GM21786 (cell line): ENCODE data around the gene ZNF628.

ENCODE experiments used
- ATAC-seq: cut with Tn5 transposase; IDR thresholded peaks from one replicate; pipeline ENCODE4 v1.9.1; 2021; ENCODE audit not compliant: unreplicated experiment

ZNF628 gene

GRCh38 chr19:55527197-55528029 is 51.0 kb downstream of the ZNF628 start:
- ATAC-seq = no peak

DNA sequence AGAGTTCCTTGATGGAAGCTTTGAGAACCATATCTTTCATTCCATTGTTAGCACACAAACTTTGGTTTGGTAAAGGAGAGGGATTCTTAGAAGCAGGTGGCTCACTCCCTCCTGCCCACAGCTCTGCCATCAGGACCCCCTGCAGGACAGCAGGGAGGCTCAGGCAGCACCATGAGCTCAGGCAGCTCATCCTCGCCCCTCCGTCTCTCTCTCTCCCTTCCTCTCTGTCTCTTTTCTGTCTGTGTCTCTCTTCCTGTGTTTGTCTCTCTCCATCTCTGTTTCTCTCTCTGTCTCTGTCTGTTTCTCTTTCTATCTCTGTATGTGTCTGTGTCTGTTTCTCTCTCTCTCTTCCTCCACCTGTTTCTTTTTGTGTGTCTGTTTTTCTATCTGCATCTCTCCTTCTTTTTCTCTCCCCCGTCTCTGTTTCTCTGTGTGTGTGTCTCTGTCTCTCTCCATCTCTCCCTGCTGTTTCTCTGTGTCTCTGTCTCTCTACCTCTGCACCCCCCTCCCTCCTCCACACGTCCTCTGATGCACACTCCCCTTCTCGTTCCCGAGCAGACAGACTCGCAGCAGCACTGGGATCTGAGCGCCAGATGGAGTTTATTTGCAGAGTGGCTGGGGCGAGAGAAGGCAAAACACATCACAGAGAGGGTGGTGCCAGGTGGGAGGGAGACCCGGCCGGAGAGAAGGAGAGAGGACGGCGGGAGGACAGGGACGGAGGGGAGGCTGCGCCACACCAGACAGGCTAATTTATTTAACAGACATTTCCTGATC is 51.8 kb downstream of the ZNF628 start:
- ATAC-seq = no peak

- ATAC-seq = no peak
These were observed 53.3 kb downstream of the ZNF628 start for GRCh38 chr19:55529636-55530234.

DNA sequence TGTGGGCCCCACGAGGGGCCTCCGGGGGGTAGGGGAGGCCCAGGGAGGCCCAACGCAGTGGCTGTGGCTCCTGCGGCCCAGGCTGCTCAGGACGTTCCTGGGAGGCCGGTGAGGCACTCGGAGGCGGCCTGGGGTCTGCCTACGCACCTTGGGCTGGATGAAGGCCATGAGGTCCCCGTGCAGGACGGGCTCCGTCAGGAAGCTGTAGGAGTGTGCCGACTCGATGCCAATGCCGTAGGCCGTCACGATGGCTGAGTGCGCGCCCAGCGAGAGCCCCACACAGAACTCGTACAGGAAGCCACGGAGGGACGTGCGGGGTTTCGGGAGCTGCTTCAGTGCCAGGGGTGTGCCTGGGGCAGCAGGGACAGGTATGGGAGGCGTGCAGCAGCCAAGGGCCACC is 54.6 kb downstream of the ZNF628 start:
- no peak for ATAC-seq
